Measurements from ENCODE around the gene DNAJC8. TPM values are rescaled to one million over a fixed set of nuclear protein-coding genes. Genes with fewer than 3 reads are reported as not detected.

The DNAJC8 gene
- total and polyA plus RNA-seq, 2 of the 8 experiments (the other 6 are each of a cell fraction or from before 2014, with no cell fraction given) = 116 to 134 TPM

DNA sequence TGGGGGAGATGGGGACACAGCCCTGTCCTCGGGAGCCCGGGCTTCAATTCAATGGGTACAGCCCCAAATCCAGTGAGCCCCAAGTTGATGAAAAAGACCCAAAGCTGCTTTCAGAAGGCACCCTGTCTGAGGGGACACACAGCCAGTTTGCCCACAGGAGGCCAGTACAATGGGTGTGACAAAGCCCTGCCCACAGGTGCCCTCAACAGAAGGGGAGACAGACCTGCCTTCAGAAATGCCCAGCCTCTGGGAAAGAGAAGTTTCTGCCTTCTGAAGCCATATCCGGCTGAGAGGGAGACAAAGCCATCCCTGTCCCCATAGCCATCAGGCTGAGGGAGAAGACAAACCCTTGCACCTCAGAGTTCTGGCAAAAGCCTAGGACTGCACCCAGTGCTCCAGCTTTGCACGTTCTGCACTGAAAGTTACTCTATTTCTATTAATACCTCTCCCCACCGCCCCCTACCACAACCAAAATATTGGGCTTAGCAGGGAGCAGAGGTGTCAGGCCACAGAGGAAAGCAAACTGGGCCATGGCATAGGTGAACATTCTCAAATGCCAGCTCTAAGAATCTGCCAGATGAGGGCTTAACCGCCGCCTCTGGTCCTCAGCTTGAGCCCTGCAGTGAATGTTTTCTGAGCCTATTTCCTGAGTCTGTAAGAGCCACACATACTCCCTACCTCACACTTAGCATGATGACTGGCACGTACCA lies 38.3 kb downstream of the DNAJC8 start (continued):
- TF ChIP-seq, protein P1, sequence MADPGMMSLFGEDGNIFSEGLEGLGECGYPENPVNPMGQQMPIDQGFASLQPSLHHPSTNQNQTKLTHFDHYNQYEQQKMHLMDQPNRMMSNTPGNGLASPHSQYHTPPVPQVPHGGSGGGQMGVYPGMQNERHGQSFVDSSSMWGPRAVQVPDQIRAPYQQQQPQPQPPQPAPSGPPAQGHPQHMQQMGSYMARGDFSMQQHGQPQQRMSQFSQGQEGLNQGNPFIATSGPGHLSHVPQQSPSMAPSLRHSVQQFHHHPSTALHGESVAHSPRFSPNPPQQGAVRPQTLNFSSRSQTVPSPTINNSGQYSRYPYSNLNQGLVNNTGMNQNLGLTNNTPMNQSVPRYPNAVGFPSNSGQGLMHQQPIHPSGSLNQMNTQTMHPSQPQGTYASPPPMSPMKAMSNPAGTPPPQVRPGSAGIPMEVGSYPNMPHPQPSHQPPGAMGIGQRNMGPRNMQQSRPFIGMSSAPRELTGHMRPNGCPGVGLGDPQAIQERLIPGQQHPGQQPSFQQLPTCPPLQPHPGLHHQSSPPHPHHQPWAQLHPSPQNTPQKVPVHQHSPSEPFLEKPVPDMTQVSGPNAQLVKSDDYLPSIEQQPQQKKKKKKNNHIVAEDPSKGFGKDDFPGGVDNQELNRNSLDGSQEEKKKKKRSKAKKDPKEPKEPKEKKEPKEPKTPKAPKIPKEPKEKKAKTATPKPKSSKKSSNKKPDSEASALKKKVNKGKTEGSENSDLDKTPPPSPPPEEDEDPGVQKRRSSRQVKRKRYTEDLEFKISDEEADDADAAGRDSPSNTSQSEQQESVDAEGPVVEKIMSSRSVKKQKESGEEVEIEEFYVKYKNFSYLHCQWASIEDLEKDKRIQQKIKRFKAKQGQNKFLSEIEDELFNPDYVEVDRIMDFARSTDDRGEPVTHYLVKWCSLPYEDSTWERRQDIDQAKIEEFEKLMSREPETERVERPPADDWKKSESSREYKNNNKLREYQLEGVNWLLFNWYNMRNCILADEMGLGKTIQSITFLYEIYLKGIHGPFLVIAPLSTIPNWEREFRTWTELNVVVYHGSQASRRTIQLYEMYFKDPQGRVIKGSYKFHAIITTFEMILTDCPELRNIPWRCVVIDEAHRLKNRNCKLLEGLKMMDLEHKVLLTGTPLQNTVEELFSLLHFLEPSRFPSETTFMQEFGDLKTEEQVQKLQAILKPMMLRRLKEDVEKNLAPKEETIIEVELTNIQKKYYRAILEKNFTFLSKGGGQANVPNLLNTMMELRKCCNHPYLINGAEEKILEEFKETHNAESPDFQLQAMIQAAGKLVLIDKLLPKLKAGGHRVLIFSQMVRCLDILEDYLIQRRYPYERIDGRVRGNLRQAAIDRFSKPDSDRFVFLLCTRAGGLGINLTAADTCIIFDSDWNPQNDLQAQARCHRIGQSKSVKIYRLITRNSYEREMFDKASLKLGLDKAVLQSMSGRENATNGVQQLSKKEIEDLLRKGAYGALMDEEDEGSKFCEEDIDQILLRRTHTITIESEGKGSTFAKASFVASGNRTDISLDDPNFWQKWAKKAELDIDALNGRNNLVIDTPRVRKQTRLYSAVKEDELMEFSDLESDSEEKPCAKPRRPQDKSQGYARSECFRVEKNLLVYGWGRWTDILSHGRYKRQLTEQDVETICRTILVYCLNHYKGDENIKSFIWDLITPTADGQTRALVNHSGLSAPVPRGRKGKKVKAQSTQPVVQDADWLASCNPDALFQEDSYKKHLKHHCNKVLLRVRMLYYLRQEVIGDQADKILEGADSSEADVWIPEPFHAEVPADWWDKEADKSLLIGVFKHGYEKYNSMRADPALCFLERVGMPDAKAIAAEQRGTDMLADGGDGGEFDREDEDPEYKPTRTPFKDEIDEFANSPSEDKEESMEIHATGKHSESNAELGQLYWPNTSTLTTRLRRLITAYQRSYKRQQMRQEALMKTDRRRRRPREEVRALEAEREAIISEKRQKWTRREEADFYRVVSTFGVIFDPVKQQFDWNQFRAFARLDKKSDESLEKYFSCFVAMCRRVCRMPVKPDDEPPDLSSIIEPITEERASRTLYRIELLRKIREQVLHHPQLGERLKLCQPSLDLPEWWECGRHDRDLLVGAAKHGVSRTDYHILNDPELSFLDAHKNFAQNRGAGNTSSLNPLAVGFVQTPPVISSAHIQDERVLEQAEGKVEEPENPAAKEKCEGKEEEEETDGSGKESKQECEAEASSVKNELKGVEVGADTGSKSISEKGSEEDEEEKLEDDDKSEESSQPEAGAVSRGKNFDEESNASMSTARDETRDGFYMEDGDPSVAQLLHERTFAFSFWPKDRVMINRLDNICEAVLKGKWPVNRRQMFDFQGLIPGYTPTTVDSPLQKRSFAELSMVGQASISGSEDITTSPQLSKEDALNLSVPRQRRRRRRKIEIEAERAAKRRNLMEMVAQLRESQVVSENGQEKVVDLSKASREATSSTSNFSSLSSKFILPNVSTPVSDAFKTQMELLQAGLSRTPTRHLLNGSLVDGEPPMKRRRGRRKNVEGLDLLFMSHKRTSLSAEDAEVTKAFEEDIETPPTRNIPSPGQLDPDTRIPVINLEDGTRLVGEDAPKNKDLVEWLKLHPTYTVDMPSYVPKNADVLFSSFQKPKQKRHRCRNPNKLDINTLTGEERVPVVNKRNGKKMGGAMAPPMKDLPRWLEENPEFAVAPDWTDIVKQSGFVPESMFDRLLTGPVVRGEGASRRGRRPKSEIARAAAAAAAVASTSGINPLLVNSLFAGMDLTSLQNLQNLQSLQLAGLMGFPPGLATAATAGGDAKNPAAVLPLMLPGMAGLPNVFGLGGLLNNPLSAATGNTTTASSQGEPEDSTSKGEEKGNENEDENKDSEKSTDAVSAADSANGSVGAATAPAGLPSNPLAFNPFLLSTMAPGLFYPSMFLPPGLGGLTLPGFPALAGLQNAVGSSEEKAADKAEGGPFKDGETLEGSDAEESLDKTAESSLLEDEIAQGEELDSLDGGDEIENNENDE (IDR thresholded peaks at IDR 0.05; ENCODE audit: insufficient replicate concordance, low read length) = no peak
- no peak for TF ChIP-seq SIN3A (conservative IDR thresholded peaks at IDR 0.05 in 1 of 2, IDR thresholded peaks at IDR 0.05 in 1 of 2; ENCODE audit: low read depth in 1 of 2, low read length in 2 of 2)
- TF ChIP-seq POU5F1 (IDR thresholded peaks at IDR 0.05; ENCODE audit: low read depth, low read length) = no peak
- no peak for TF ChIP-seq NRF1 (IDR thresholded peaks at IDR 0.05; ENCODE audit: low read depth, low read length)
- no peak for TF ChIP-seq SP2 (IDR thresholded peaks at IDR 0.05; ENCODE audit: low read length)
- TF ChIP-seq TCF12 (IDR thresholded peaks at IDR 0.05; ENCODE audit: low read depth, low read length) = no peak
- no peak for TF ChIP-seq CBX5 (IDR thresholded peaks at IDR 0.05; ENCODE audit: low read depth, low read length)
- no peak for TF ChIP-seq SP4 (IDR thresholded peaks at IDR 0.05; ENCODE audit: low read length)
- TF ChIP-seq CTBP2 (IDR thresholded peaks at IDR 0.05; ENCODE audit: borderline replicate concordance, insufficient read depth, insufficient read length, low read length) = no peak
- TF ChIP-seq KDM4A (IDR thresholded peaks at IDR 0.05; ENCODE audit: low read depth, low read length, severe bottlenecking) = no peak
- no peak for TF ChIP-seq CHD2 (IDR thresholded peaks at IDR 0.05; ENCODE audit: low read length)
